22Rv1 (cell line): ENCODE measurements around the gene VSX2.
A peak's percentile ranks its signal among the peaks of the same experiment; 100 is the strongest.

Source experiments
- H3K27ac ChIP-seq: fragments of 450-650 bp; 2 replicates; pipeline ENCODE4 v1.5.1; 2017
- CTCF ChIP-seq: fragments of 450-650 bp; IDR thresholded peaks from 2 replicates; pipeline ENCODE4 v1.5.1; 2017; ENCODE audit warnings: mild to moderate bottlenecking
- ZFX ChIP-seq: fragments of 450-650 bp; IDR thresholded peaks from 2 replicates; pipeline ENCODE4 v1.6.1; 2017; ENCODE audit warnings: antibody characterized with exemption, borderline replicate concordance

The VSX2 gene

GRCh38 chr14:74216671-74217070, 22.6 kb upstream of the VSX2 start:
- TF ChIP-seq ZFX = no peak
- no peak for TF ChIP-seq CTCF
- H3K27ac ChIP-seq = no peak overlapping the region

GRCh38 chr14:74217672-74218448, 21.4 kb upstream of the VSX2 start:
- TF ChIP-seq CTCF (peak; percentile 97), ZFX (no peak)
- H3K27ac ChIP-seq = no peak overlapping the region

DNA sequence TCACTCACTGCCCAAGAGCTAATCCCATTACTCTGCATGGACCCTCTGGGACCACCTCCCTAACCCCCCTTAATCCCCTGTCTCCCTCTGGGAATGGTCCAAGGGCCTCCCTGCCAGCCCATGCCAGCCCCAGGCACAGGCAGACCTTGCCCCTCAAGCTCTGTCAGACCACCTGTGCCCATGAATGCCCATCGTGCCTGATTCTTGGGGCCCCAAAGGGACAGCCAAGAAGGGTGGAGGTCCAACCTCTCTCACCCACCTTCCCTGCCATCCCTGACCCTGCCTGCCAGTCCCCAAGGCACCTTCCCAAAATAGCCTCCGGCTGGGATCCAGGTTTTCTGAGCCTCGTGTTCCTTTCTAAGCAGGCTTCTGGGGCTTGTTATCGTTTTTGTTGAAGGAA, 20.8 kb upstream of the VSX2 start:
- TF ChIP-seq ZFX (no peak), CTCF (no peak)
- H3K27ac ChIP-seq = no peak overlapping the region

DNA sequence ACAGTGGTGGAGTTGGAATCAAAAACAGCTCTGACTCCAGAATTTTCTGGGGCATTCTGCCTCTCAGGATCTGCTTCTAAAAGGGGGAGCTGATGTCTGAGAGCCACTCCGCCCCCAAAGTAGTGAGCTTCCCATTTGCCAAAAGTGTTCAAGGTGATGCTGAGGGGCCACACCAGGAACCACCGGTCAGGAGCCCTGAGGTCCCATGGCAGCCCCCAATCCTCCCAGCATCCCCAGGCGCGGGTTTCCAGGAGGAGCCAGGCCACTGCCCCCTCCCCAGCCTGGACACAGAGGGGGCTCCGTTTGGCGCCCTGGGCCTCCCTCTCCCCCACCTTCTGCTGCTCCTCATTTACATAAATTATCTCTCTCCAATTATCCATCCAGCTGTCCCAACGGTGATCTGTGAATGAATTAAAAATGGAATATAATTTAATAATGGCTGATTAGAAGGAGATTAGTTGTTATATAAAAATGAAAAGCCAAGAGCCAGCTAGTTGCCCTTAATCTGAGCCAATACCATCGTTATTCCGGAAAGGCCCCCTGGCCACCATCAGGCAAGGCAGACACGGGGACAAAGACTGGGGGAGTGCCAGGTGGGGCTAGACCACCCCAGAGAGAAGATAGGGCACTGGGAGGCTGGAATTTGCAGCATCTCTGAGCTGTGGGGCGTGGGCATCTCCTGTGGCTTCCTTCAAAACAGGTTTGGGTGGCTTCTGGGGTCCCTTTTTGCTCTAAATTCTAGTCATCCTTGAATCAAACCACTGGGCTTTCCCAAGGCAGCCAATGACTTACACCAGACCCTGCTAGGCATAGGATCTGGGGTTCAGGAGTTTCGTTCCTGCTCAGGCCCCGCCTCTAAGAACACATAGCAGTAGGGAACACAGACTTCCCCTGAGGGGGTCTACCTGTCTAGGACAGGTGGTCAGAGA, 19.7 kb upstream of the VSX2 start:
- H3K27ac ChIP-seq = no peak overlapping the region
- no peak for TF ChIP-seq ZFX

GRCh38 chr14:74220991-74221390, 18.3 kb upstream of the VSX2 start:
- TF ChIP-seq CTCF = no peak
- TF ChIP-seq ZFX = no peak
- H3K27ac ChIP-seq = no peak overlapping the region

GRCh38 chr14:74221741-74222140, 17.5 kb upstream of the VSX2 start:
- no peak for TF ChIP-seq CTCF
- no peak for TF ChIP-seq ZFX
- no peak overlapping the region for H3K27ac ChIP-seq

- no peak for TF ChIP-seq CTCF
- no peak for TF ChIP-seq ZFX
- no peak overlapping the region for H3K27ac ChIP-seq
These were observed 16.2 kb upstream of the VSX2 start for GRCh38 chr14:74223016-74223415.
